ENCODE data around the gene LIFR.

The LIFR gene

DNA sequence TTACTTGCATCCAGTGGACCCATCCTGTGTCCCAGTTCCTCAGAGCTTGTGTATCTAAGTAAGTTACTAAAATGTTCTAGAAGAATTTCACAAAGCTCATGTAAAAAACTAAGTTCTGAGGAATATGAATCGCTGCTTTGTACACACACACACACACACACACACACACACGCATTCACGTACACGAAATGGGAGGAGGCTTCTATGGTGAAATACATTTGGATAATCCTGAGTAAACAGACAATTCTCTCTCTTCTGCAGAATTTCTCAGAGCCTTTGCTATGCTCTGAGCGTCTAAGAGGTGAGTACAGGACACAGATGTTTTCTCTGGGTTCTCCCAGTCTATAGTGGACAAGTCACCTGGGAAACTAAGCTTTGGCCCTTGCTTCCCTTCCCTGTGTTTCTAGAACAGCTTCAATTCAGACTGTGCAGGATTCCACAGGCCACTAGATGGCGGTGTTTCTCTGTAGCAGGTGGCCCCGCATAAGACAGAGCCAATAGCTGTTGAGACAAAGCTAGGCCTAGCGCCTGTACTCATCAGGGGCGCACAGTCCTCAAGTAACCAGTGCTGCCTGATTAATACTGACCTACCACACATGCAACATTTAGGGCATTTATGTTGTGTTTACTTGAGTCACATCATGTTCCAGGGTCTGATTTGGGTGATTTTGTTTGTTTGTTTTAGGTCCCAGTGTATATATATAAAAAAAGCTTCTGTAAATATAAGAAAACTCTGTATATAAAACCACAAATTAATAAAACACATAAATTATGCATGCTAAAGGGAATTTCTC lies 114.8 kb downstream of the LIFR start:
- peak; percentile 88 for DNase-seq (ENCODE audit: low spot score)

DNA sequence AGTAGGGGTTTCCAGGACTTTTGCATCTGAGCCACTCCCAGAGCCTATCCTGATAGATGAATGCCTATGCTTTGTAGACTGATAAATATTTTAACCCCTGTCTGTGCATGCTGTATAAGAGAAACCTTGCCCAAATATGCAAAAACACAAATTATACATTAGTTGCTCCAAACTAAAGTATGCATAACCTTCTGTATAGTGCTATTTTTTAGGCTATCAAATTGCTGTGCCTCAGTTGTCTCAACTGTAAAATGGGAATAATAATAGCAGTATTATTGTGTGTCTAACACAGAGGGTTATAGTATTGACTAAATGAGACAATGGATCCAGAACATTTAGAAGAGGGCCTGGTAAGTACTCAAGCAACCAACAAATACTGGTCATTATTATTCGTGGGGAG lies 117.7 kb downstream of the LIFR start:
- DNase-seq (ENCODE audit: low spot score) = no peak

DNA sequence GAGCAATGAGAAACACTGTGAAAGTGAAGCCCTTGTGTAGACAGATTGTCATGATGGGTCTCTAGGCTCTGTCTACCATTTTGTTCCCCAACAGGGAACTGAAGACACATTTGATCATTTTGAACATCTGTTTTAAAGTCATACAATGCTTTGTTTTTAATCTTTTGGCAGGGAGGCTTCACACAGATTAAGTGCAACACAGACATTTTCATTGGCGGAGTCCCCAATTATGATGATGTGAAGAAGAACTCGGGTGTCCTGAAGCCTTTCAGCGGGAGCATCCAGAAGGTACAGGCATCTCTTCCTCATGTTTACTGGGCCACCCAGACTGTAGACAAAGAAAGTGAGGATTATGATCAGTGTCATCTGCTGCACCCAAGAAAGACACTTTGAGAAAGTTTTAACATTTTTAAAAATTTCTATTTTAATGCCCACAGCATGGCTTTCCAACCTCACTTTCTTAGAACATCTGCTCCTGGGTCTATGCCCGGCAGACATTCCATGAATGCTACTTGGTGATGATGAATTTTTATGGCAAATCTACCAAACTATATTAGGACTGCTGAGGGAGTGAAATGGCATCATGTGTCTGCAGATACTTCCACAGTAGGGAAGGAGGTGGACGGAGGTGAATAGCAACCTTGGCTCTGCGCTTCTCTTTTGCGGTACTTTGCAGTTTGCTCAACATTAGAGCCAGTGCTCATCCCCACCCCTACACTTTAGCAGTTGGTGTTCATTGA lies 121.3 kb downstream of the LIFR start:
- DNase-seq (ENCODE audit: low spot score) = peak; percentile 72

DNA sequence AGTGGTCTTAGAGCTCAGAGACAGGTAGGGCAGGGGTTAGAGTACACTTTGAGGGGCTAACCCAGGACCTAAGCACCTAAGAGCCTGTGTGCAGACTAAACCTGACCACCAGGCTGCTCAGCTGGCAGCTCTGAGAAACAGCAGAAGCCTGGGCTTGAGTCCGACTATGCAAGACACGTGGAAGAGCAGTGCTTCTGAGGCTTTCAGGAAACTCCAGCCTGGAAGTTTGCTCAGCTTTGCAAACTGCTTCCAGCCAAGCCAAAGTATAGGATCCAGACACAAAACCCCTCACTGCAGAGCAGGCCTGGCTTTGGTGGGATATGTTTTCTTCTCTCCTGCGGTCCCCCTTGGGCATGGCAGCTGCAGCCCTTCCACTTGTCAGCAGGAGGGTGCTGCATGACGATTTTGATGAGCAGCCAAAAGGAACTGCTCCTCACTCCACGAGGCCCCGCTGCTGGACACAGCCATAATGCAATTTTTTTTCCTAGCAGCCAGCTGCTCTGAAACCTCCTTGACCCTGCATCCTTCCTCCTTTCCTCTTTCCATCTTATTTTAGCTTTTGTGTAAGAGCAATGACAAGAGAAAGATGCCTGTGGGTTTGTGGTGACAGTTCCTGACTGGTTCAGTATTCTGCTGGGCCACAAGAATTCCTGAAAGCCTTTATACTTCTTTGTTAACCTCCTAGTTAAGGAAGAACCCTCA lies 123.1 kb downstream of the LIFR start:
- DNase-seq (ENCODE audit: low spot score) = peak; percentile 80

DNA sequence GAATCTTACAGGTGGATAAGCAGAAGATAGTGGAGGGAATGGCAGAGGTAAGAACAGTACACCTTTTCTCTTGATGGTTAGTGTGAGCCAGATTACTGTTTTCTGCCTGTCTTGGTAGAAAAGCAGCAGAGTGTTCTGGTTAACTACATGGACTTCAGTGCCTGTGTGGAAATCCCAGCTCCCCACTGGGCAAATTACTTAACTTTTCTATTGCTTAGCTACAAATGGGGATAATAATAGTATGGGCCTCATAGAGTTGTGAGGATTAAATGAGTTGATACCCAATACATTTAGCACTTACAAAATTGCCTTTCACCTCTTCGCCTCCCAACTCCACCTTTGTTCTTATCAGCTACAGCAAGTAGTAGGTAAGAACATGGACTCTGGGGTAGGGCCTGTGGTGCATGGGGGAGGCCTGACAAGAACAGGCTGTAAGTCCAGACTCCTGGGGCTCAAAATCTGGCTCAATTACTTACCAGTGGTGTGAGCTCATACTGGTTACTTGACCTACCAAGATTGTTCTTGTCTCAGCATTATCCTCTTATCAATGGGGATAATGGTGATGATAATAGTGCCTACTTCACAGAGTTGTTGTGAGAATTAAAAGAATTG lies 125.1 kb downstream of the LIFR start:
- DNase-seq (ENCODE audit: low spot score) = no peak

DNA sequence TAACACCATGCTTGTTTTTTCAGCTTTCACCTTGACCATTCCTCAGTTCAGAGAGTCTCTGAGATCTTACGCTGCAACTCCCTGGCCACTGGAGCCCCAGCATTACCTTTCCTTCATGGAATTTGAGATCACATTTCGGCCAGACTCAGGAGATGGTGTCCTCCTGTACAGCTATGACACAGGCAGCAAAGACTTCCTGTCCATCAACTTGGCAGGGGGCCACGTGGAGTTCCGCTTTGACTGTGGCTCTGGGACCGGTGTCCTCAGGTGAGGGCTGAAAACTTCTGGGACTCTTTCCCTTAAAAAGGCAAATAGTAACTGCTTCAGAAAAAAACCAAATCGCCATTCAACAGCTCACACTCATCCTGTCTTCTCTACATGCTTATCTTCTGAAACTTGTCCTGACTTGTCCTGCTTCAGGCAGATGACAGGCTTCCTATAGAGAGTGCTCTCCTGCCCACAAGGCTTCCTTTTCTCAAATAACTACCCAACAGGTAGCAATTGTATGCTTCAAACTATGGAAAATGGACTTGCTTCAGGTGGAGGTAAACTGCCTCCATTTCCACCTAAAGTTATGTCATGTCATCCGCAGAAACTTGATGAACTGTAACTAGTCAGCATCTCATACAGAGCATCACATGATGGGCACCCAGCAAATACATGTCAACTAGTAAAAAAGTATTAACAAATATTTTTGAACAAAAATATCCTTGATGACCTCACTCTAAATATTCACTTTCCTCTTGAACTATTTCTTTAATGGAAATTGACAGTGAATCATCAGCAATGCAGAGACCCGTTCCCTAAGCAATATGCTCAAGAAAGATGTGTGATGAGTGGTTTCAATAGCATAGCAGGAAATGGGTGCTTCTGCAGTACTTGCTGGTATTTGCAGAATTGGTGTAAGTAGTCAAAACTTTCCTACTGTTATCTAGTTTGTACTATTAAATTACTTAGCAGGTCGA lies 129.2 kb downstream of the LIFR start:
- DNase-seq (ENCODE audit: low spot score) = no peak

DNA sequence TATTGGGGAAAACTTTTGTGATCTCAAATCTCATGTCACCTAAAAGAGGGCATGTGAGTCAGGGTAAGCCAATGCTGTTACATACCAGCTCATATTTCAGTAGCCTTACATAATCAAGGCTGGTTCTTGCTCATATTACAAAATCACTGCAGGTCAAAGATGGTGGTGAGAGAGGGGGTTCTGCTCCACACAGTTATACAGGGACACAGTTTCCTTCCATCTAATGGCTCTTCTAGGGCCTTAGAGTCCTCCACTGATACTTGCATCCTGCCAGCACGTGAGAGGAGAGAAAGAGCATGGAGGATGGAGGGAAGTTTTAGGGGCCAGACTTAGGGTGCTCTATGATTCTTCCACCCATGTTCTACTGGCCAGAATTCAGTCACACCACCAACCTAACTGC lies 130.0 kb downstream of the LIFR start:
- DNase-seq (ENCODE audit: low spot score) = peak; percentile 48
